ENCODE results near the gene WDR62.

WDR62 gene

DNA sequence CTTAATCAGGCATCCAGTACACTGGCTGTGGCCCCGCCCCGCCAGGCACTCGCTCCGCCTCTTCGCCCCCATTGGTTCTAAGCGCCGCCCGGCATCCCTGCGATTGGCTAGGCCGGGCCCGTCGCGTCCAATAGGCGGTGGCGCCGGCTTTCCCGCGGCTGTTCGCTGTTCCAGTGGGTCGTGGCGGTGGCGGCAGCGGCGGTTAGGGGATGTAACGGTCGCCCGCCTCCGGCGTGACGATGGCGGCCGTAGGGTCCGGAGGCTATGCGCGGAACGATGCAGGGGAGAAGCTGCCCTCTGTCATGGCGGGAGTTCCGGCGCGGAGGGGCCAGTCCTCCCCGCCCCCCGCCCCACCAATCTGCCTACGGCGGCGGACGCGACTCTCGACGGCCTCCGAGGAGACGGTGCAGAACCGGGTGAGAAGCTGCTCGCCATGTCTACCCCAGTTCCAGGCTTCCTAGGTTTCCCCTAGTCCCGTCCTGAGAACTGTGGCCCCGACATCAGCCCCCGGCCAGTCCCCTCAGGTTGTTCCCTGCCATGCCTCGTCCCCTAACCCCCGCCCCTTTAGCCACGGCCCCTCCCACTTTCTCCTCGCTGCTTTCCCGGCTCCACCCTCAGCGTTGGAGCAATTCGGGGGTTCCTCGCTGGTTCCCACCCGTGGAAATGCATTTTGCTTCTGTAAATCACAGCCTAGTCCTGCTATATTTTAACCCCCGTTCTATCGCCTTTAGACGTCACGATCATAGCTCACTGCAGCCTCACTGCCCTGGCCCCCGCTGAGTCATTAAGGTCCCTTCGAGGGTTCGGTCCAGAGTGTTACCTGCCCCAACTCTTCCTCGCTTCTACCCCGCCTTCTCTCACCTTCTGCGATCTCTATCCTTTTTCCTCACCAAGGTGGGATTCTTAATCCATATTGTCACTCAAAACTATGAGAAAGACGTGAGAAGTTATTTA lies at the start of gene WDR62:
TSS of gene WDR62 (plus strand) at position 165 of the 954 bp plus-strand sequence. CDS start at position 240, 75 bp downstream.
- DNase-seq (ENCODE audit: low read depth), result no peak

DNA sequence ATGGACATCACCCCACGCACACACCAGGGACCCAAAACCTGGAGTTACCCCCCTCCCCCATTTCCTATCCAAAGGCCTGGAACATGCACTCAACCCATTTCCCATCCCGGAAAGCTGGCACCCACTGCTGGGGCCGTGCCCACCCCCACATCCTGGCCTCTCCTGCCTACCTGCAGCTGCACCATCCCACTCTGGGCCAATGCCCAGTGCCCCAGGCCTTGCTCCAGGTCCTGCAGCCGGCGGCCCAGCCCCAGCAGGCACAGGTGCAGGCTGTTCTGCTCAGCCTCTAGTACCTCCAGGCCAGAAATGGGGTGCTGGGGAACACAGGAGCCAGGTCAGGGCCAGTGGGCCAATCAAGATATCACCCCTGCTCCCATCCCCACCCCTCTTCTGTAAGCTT lies 47.7 kb upstream of the WDR62 start:
- no peak for DNase-seq (ENCODE audit: low read depth)

DNA sequence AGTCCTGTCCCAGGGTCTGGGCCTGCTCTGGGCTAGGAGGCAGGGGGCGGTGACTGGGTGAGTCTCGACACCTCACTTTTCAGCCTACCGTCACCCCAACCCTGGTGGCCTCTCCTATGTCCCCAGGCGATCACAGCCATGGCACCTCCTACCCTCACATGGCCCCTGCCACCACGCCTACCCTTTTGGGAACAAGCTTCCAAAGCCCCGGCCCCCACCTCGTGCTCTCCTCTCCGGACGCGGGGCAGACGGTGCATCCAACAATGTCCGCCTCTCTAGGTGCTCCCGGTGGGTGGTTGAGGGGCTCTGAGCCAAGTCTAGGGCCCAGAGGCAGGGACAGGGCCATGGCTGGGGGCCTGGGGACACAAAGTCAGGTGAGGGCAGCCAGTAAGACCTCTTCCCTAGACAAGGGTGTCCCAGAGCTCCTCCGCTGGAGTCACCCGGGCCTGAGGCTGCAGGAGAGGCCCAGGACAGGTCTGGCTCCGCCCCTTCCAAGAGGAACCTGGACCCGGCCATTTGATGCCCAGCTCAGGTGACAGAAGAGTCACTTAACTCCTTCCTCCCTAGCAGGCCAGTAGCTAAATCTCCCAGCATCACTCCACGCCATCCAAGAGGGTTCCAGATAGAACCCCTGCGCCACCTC lies 46.2 kb upstream of the WDR62 start, which contains the start of gene SYNE4:
TSS of gene SYNE4 (minus strand) at position 478 of the 643 bp plus-strand sequence. CDS start at position 346, 132 bp downstream.
- no peak for DNase-seq (ENCODE audit: low read depth)

DNA sequence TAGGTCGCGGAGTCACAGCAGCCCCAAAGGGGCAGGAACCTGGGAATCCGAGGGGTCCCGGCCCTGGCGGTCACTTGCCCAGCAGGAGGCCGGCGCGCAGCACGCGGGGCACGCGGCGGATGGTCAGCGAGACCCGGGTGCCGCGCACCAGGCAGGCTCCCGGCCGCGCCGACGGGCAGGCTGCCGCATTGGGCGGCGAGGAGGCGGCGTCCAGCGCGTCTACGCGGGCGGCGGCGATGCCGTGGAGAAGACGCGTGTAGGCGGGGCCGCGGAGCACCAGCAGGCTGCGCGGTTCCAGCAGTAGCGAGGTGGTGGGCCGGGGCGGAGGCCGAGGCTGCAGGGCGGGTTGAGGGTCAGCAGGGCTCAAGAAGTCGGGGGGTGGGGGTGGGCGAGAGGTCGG lies 45.5 kb upstream of the WDR62 start:
- peak; percentile 22 for DNase-seq (ENCODE audit: low read depth)

DNA sequence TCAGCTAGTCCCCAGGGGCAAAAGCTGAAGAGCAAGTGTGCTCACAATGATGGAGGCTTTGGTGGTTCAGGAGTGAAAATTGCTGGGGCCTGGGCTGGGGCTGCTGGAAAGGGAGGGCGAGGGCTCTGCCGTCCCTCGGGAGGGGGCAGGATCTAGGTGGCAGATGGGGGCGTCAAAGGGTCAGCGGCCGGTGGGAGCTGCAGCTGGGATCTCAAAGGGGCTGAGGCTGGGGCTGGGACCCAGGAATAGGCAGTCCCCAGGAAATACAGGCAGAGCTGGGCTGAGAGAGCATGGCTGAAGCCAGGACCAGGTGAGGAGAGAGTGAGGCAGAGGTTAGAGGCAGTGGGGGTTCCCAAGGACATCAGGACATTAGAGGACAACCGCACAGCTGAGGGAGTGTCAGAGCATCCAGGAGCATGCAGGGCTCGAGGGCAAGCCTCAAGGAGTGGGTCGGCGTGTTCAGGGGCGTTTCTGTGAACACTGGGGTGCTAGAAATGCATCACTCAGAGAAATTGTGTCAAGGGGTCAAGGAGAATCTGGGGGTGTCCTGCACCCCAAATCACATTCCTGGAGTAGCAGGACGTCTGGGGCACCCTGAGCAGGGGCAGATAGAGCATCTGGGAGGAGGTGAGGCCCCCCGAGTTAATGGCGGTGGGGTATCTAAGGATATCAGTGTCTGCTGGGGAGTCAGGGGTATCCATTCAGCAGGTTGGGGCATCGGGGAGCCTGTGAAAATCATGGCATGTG lies 44.9 kb upstream of the WDR62 start:
- DNase-seq (ENCODE audit: low read depth), result no peak

DNA sequence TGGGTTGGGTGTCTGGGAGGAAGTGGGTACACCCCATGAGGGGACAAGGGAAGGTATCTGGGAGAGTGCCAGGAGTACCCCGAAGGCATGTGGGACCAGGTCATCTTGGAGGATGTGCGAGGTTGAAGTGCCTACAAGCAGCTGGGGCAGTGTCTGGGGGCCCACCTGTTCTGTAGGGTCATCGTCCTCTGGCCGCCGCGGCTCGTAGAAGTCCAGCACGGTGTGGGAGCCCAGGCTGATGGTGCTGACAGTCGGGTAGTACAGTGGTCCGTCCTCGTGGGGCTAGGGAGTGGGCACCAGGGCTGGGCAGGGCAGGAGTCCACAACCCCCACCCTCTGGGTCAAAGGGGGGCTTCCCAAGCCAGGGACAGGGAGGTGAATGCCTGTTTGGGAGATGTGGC lies 44.3 kb upstream of the WDR62 start:
- DNase-seq (ENCODE audit: low read depth), result no peak

DNA sequence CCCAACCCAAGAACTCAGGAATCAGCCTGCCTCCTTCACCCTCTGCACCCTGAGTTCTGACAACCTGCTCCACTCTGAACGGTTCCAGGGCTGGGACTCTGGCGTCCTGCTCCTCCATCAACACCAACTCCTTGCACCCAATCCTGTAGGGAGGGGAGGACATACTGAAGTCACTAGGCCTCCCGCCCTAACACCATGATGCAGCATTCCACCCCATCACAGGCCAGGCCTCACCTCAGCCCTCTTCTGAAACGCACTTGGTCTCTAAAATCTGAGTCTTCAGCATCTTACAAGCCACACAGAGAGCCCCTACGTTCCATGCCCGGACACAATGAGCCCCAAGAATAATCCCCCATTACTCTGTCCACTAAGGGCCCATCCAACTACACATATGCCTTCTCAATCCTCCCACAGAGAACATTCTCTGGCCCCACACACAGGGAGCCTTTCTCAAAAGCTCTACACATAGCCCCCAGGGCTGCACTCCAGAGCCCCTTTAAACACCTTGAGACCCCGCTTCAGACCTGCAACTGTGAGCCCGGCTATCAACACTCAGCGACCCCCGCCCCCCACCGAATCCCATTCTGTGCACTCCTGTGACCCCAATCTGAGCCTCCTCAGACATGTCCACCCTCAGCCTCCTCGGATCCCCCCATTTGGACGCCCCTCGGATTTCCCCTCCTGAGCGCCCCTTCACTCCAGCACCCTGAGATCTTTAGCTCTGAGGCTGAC lies 41.3 kb upstream of the WDR62 start:
- no peak for DNase-seq (ENCODE audit: low read depth)

DNA sequence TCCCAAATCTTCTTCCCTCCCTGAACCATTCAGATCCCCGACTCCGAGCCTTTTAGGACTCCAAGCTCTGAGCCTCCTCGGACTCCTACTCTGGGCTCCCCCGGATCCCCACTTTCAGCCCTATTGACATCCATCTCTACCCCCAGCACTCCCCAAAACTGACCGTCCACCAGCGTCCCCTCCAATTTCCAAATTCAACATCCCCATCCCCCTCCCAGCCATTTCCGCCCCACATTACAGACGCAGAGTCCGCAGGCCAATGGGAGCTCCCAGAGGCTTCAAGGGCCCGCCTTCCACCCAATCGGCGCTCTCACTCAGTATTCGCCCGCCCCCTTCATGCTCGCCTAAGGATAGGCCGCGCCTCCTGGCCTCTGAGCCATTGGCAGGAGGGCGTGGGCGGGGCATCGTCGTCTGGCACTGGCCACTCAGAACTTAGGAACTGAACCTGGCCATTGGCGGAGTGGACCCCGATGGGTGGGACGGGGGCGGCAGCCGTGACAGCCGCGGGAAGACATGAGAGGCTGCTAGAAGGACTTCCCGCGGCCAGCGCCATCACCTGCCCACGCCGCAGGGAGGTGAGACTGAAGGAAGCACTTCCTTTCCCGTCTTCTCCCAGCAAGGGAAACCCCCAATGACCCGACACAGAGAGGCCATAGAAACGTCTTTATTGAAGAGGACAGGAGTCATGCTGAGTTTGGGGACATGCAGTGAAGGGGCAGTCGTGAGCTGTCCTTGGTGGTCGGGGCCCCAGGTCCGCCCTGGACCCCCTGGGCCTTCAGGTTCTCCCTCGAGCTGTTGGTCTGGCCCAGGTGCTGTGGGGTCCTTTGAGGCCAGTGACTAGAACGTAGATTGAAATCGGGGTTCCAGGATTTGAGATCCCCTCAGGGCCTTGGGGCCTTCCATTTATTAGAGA lies 40.4 kb upstream of the WDR62 start, which contains the start of gene ALKBH6:
TSS of gene ALKBH6 (minus strand) at position 202 of the 913 bp plus-strand sequence. CDS start 816 bp downstream, outside the sequence.
- DNase-seq (ENCODE audit: low read depth), result peak; percentile 97

DNA sequence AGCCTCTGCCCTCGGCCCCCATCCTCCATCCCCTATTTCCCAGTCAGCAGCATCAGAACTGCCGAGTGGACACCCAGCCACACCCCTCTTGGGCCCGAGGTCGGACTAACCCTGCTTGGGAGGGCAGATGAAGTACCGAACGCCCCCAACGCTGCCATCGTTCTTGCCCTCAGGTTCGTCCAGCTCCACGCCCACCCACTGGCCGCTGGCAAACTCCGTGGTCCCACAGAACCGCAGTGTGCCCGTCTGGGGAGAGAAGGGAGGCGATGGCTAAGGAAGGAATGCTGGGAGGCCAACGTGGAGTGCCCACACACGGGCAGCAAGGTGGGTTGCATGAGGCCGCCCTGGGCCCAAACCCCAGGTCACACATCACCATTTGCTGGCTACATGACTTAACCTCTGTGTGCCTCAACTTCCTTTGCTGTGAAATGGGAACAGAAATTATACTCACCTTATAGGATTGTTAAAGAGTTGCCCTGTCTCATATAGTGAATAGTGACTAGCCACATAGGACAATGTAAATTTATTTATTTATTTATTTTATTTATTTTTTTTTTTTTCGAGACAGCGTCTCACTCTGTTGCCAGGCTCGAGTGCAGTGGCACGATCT lies 35.5 kb upstream of the WDR62 start:
- no peak for DNase-seq (ENCODE audit: low read depth)

DNA sequence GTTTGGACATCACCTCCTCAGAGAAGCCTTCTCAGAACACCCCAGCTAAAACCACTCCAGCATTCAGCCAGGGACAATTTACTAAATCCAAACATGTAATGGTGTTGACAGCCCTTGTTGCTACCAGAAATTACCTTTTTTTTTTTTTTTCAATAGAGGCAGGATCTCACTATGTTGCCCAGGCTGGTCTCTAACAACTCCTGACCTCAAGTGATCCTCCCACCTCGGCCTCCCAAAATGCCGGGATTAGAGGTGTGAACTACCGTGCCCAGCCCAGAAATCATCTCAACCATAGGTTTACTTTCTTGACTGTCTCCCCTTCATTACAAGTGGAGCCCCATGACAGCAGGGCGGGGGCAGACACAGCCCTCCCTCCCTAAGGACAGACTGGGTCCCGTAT lies 31.3 kb upstream of the WDR62 start:
- DNase-seq (ENCODE audit: low read depth), result no peak

DNA sequence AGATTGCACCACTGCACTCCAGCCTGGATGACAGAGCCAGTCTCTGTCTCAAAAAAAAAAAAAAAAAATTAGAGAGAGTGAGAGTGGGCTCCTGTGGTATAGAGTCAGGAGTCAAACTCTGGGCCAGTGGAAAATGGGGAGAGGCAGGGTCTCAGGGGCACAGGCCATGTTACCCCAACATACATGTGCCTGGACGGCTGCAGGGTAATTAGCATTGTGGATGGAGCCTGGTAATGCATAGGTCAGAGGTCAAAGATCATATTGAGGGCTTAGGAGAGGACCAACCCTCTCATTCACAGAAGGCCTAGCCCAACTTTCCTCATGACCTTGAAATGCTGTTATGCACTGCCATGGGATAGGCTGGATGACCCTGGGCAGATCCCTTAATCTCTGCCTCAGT lies 29.2 kb upstream of the WDR62 start:
- no peak for DNase-seq (ENCODE audit: low read depth)

DNA sequence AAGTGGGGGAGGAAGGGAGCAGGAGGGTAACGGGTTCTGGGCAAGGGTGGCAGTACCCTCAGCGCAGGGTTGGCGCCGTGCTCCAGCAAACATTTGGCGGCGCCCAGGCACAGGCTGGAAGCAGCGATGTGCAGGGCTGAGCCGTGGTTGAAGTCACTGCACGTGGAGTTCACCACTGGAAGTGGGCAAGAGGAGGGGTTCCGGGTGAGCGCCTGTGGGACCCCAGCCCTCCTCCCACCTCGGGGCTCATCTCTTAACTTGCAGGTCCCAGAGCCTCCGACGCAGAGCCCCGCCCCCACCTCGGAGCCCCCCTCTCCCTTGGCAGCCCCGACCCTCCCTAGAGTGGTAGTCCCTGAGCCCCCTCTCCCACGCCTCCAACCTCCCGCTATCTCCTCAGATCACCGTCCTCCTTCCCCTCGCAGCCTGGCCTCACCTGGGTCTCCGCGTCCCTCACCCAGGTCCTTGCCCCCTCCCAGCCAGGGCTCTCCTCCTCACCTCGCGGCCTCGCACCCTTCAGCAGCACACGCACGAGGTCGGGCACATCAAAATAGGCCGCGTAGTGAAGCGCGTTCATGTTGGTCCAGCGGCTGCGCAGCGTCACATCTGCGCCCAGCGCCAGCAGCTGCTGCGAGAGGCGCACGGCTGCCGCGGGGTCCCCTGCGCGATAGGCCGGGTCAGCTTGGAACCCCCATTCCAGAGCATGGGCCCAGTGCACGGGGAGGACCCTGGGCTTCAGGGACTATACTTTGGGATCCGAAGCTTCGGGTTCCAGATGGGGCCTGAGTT lies 28.4 kb upstream of the WDR62 start:
- no peak for DNase-seq (ENCODE audit: low read depth)

DNA sequence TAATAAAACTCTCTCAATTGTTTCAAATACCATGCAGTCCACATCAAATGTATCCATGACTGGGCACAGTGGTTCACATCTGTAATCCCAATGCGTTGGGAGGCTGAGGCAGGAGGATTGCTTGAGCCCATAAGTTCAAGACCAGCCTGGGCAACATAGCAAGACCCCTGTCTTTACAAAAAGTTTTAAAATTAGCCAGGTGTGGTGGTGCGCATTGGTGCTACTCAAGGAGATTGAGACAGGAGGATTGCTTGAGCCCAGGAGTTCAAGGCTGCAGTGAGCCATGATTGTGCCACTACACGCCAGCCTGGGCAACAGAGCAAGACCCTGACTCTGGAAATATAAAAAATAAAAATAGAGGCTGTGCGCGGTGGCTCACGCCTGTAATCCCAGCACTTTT lies 27.0 kb upstream of the WDR62 start:
- no peak for DNase-seq (ENCODE audit: low read depth)

DNA sequence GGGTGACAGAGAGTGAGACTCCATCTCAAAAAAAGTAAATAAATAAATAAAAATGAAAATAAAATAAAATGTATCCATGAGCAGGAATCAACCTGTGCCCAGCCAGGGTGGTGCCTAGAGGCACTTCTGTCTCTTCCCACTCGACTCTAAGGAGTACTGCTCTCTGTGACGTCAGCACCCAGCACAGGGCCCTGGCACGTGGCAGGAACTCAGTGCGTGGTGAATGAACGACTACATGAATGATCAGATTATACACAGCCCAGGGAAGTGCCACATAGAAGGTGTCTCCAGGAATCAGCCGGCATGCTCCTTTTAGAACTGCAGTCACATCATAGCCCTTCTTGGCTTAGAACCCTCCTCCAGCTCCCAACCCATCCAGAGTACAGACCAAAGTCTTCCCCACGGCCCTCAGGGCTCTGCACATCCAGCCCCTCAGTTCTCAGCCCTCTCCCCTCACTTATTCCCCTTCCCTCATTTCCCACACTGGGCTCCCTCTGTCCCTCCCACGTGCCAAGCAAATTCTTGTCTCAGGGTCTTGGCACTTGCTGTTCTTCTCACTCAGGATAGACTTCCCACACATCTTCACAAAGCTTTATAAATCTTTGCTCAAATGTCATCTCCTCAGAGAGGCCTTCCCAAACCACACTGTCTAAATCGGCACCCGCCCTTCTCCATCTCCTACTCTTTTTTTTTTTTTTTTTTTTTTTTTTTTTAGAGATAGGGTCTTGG lies 26.2 kb upstream of the WDR62 start:
- DNase-seq (ENCODE audit: low read depth), result no peak

DNA sequence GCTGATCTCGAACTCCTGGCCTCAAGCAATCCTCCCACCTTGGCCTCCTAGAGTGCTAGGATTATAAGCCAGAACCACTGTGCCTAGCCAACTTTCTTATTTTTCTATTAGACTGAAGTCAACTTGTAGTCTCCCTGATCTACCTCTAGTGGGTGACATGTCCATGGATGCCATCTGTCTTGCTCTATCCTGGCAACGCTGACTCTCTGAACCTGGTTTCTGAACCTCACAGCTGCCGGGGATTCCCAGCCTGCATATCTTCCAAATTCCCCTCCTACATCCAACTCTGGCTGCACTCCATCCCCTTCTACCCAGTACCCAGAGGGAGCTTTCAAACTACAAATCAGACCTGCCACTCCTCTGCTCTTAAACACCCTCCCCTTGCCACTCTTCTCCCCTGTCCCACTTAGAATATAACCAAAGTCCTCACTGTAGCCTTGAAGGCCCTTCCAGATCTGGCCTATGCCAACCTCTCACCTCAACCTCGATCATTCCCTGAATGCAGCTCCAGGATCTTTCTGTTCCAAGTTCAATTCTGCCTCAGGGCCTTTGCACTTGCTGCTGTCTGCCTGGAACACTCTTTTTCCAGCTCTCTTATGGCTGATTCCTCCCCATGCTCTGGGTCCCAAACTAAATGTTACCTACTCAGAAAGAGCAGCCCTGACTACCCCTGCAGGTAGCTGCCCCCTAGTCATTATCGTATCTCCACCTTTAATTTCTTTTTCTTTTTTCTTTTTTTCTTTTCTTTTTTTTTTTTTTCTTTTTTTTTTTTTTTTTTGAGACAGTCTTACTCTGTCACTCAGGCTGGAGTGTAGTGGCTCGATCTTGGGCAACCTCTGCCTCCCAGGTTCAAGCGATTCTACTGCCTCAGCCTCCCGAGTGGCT lies 24.2 kb upstream of the WDR62 start:
- DNase-seq (ENCODE audit: low read depth), result peak; percentile 21

DNA sequence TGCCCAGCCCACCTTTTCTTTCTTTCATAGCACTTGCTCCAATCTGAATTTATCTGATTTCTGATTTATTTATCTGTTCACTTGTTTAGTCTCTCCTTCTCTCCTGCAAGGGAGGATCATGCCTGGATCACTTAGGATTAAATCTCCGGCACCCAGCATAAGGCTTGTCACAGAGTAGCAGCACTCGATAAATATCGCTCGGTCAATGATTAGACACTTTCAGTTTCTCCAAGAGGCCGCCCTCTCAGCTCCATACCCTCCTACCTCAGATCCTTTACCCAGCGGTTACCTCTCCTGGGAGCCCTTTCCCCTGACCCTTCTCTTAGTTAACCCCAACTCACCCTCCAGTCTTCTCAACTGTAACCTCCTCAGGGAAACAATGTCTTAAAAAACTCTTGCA lies 23.4 kb upstream of the WDR62 start:
- DNase-seq (ENCODE audit: low read depth), result no peak

DNA sequence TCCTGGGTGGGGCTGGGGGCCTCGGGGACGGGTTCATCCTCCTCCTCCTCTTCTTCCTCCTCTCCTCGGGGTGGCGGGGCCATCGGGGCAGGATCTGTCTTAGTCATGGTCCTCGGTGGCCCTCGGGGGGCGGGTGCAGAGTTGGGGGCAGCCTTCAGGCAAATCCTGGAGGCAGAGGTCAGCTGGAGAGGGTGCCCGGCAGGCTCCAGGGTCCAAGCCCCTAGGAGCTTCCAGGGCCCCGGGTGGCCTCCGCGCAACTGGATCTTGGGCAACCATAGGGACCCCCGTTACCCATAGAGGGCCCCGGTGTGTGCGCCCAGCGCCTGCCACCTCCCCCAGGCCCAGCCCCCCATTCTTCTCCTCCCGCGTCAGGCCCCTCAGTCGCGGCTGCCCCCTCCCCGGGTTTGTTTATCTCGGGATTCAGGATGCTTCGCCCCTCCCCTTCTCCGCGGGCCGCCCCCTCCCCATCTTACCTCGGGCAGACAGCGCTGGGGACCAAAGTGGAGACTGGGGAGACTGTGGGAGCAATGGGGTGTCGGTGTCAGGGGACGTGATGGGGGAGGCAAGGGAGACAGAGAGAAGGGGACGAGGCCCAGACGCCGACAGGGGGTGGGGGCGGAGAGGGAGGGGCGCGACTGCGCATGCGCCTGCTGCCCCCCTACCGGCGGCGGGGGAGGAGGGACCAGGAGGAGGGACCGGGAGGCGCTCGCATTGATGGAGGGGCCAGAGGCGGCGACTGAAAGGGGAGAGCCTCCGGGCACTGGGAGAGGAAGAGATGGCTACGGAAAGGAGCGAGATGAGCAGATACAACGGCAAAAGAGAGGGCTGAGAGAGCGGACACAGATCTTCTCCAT lies 22.2 kb upstream of the WDR62 start, which contains the start of gene CLIP3:
TSS of gene CLIP3 (minus strand) at position 623 of the 854 bp plus-strand sequence. CDS start at position 107, 516 bp downstream.
- DNase-seq (ENCODE audit: low read depth), result peak; percentile 51
